Measurements from ENCODE around the gene PLG. TPM values are rescaled to one million over a fixed set of nuclear protein-coding genes. Genes with fewer than 3 reads are reported as not detected.
"Not testable (repeated sequence)": the region's sequence is repeated elsewhere in the genome, so short reads cannot be mapped to it uniquely, and the experiment has no call there.

PLG gene
- total RNA-seq, 1 donor = 0.36 TPM

GRCh38 chr6:160775792-160776580 is 73.9 kb downstream of the PLG start:
- Histone ChIP-seq H3K27me3 (ENCODE audit: insufficient read depth, low read length) (no peaks in the 10 kb centered on the region), H3K79me2 (ENCODE audit: insufficient read depth, low read length) (no peaks in the 10 kb centered on the region), H2AFZ (ENCODE audit: low read length) (no peak overlapping the region), H3K9me3 (ENCODE audit: low read depth, low read length) (no peaks in the 10 kb centered on the region), H3K4me3 (ENCODE audit: insufficient read depth, low read length) (no peak overlapping the region), H3K36me3 (ENCODE audit: insufficient read depth, low read length) (no peaks in the 10 kb centered on the region), H3K4me2 (ENCODE audit: insufficient read depth, low read length) (no peak overlapping the region), H3K4me1 (ENCODE audit: insufficient read depth, low read length) (no peaks in the 10 kb centered on the region), H4K20me1 (ENCODE audit: insufficient read depth, low read length) (no peaks in the 10 kb centered on the region), H3K27ac (ENCODE audit: low read depth, low read length) (no peak overlapping the region)
- TF ChIP-seq CTCF (IDR thresholded peaks at IDR 0.05; ENCODE audit: extremely low read depth, low read depth, low read length) = no peak
- DNase-seq (ENCODE audit: insufficient read length, low spot score, missing footprints) = peak; percentile 17

DNA sequence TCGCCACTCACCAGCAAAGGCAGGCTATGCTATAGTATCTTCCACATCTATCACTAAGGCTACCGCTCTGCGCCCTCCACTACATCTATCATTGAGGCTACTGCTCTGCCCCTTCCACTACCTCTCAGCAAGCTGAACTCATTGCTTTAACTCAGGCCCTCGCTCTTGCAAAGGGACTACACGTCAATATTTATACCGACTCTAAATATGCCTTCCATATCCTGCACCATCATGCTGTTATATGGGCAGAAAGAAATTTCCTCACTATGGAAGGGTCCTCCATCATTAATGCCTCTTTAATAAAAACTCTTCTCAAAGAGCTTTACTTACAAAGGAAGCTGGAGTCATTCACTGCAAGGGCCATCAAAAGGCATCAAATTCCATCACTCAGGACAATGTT is 77.1 kb downstream of the PLG start:
- H2AFZ ChIP-seq (ENCODE audit: low read length) = not testable (repeated sequence)

DNA sequence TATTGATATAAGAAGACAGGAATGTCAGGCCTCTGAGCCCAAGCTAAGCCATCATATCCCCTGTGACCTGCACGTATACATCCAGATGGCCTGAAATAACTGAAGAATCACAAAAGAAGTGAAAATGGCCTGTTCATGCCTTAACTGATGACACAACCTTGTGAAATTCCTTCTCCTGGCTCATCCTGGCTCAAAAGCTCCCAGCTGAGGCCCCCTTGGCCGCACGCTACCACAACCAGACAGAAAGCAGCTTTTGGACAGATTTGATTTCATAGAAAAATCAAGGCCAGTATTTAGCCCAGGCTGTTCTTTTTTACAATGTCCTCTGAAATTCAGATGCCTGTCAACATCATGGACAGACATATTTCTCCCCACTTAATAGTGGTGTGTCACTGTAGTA is 78.6 kb downstream of the PLG start:
- not testable (repeated sequence) for H3K9me3 ChIP-seq (ENCODE audit: low read depth, low read length); H3K4me2 ChIP-seq (ENCODE audit: insufficient read depth, low read length); H4K20me1 ChIP-seq (ENCODE audit: insufficient read depth, low read length); H3K27me3 ChIP-seq (ENCODE audit: insufficient read depth, low read length); H3K79me2 ChIP-seq (ENCODE audit: insufficient read depth, low read length); H3K4me3 ChIP-seq (ENCODE audit: insufficient read depth, low read length); H2AFZ ChIP-seq (ENCODE audit: low read length); DNase-seq (ENCODE audit: insufficient read length, low spot score, missing footprints); H3K36me3 ChIP-seq (ENCODE audit: insufficient read depth, low read length); H3K4me1 ChIP-seq (ENCODE audit: insufficient read depth, low read length); H3K27ac ChIP-seq (ENCODE audit: low read depth, low read length)

More for the DNA sequence above, 77.1 kb downstream of the PLG start:
- H3K4me2 ChIP-seq (ENCODE audit: insufficient read depth, low read length); H3K79me2 ChIP-seq (ENCODE audit: insufficient read depth, low read length); H3K27ac ChIP-seq (ENCODE audit: low read depth, low read length); H3K4me1 ChIP-seq (ENCODE audit: insufficient read depth, low read length); H3K9me3 ChIP-seq (ENCODE audit: low read depth, low read length); H3K27me3 ChIP-seq (ENCODE audit: insufficient read depth, low read length); H3K36me3 ChIP-seq (ENCODE audit: insufficient read depth, low read length); H4K20me1 ChIP-seq (ENCODE audit: insufficient read depth, low read length); H3K4me3 ChIP-seq (ENCODE audit: insufficient read depth, low read length); DNase-seq (ENCODE audit: insufficient read length, low spot score, missing footprints): not testable (repeated sequence)

- H3K9me3 ChIP-seq (ENCODE audit: low read depth, low read length) = no peaks in the 10 kb centered on the region
- no peak overlapping the region for H3K27ac ChIP-seq (ENCODE audit: low read depth, low read length)
- H3K79me2 ChIP-seq (ENCODE audit: insufficient read depth, low read length) = no peaks in the 10 kb centered on the region
- no peak overlapping the region for H3K4me3 ChIP-seq (ENCODE audit: insufficient read depth, low read length)
- no peaks in the 10 kb centered on the region for H3K27me3 ChIP-seq (ENCODE audit: insufficient read depth, low read length)
- H4K20me1 ChIP-seq (ENCODE audit: insufficient read depth, low read length) = no peaks in the 10 kb centered on the region
- H3K4me2 ChIP-seq (ENCODE audit: insufficient read depth, low read length) = no peak overlapping the region
- H3K36me3 ChIP-seq (ENCODE audit: insufficient read depth, low read length) = no peaks in the 10 kb centered on the region
- H3K4me1 ChIP-seq (ENCODE audit: insufficient read depth, low read length) = no peaks in the 10 kb centered on the region
- no peak for TF ChIP-seq CTCF (IDR thresholded peaks at IDR 0.05; ENCODE audit: extremely low read depth, low read depth, low read length)
- H2AFZ ChIP-seq (ENCODE audit: low read length) = no peak overlapping the region
- no peak for DNase-seq (ENCODE audit: insufficient read length, low spot score, missing footprints)
Measured at GRCh38 chr6:160781298-160781697, 79.3 kb downstream of the PLG start.

DNA sequence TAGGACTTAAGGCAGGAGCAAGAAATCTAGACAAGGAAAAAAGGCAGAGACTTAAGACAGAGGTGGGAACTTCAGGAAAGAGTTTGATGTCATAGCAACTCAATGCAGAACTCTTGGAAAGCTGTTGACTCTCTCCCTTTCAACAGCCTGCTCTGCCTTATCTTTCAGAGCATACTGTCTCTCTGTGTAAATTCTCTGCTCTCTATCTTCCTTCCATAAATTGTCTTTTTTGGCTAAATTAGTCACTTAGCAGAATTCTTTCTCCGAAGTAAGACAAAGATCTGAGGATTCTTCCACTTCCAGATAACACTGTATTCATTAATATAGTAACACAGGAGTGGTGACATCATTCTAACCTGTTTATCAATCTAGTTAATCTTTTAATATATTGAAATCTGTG is 80.2 kb downstream of the PLG start:
- Histone ChIP-seq H3K36me3 (ENCODE audit: insufficient read depth, low read length) (no peaks in the 10 kb centered on the region), H3K4me2 (ENCODE audit: insufficient read depth, low read length) (no peak overlapping the region), H3K27ac (ENCODE audit: low read depth, low read length) (no peak overlapping the region), H3K79me2 (ENCODE audit: insufficient read depth, low read length) (no peaks in the 10 kb centered on the region), H4K20me1 (ENCODE audit: insufficient read depth, low read length) (no peaks in the 10 kb centered on the region), H3K27me3 (ENCODE audit: insufficient read depth, low read length) (no peaks in the 10 kb centered on the region), H3K9me3 (ENCODE audit: low read depth, low read length) (no peaks in the 10 kb centered on the region), H3K4me1 (ENCODE audit: insufficient read depth, low read length) (no peaks in the 10 kb centered on the region), H2AFZ (ENCODE audit: low read length) (no peak overlapping the region), H3K4me3 (ENCODE audit: insufficient read depth, low read length) (no peak overlapping the region)
- TF ChIP-seq CTCF (IDR thresholded peaks at IDR 0.05; ENCODE audit: extremely low read depth, low read depth, low read length) = no peak
- DNase-seq (ENCODE audit: insufficient read length, low spot score, missing footprints) = no peak

Data from osteoblast (primary cell).